GM12891 (cell line): ENCODE results near the gene RCBTB2.

Source experiments
- DNase-seq: peaks from one replicate; pipeline ENCODE4 v3.0.0; 2011; ENCODE audit warnings: low spot score; ENCODE audit not compliant: insufficient read length
- FAIRE-seq: peaks from 2 replicates; lab custom pipeline; 2011; peaks lifted over from hg19 to GRCh38; lab: Jason Lieb, UNC
- PAX5 ChIP-seq: IDR thresholded peaks from 2 replicates; pipeline ENCODE4 v1.6.1; 2011; ENCODE audit warnings: low read length, moderate library complexity, mild to moderate bottlenecking; ENCODE audit not compliant: insufficient read depth, severe bottlenecking
- POLR2A ChIP-seq: IDR thresholded peaks from 2 replicates; pipeline ENCODE4 v1.6.1; 2011; ENCODE audit warnings: low read depth, low read length, control low read depth
- POLR2AphosphoS5 ChIP-seq: IDR thresholded peaks from 2 replicates; pipeline ENCODE4 v1.6.1; 2011; ENCODE audit warnings: low read depth, low read length, control low read depth
- POU2F2 ChIP-seq: IDR thresholded peaks from 2 replicates; pipeline ENCODE4 v1.6.1; 2011; ENCODE audit warnings: low read depth, mild to moderate bottlenecking, control low read depth, low read length, moderate library complexity
- SPI1 ChIP-seq: IDR thresholded peaks from 2 replicates; pipeline ENCODE4 v1.6.1; 2011; ENCODE audit warnings: low read depth, low read length, control low read depth
- TAF1 ChIP-seq: IDR thresholded peaks from 2 replicates; pipeline ENCODE4 v1.6.1; 2011; ENCODE audit warnings: low read depth, low read length, control low read depth

Gene RCBTB2

GRCh38 chr13:48549658-48550057 is 16.8 kb upstream of the RCBTB2 start:
- DNase-seq (no peak), FAIRE-seq (no peak)
- TF ChIP-seq PAX5, result no peak
- TF ChIP-seq POLR2AphosphoS5, result no peak
- TF ChIP-seq POLR2A, result no peak
- no peak for TF ChIP-seq SPI1
- TF ChIP-seq POU2F2, result no peak
- no peak for TF ChIP-seq TAF1

- TF ChIP-seq POLR2AphosphoS5 (no peak), POLR2A (no peak), POU2F2 (no peak), TAF1 (no peak), PAX5 (no peak), SPI1 (no peak)
- FAIRE-seq (no peak), DNase-seq (no peak)
Measured at GRCh38 chr13:48547663-48548092, 14.8 kb upstream of the RCBTB2 start.

GRCh38 chr13:48545608-48546007 is 12.7 kb upstream of the RCBTB2 start:
- DNase-seq, result no peak
- FAIRE-seq, result no peak
- no peak for TF ChIP-seq POLR2AphosphoS5
- no peak for TF ChIP-seq POU2F2
- no peak for TF ChIP-seq PAX5
- no peak for TF ChIP-seq SPI1
- no peak for TF ChIP-seq POLR2A
- TF ChIP-seq TAF1, result no peak

- no peak for TF ChIP-seq PAX5
- no peak for TF ChIP-seq POLR2AphosphoS5
- no peak for TF ChIP-seq POLR2A
- TF ChIP-seq POU2F2, result no peak
- no peak for TF ChIP-seq SPI1
- no peak for TF ChIP-seq TAF1
- no peak for DNase-seq
- FAIRE-seq, result peak; percentile 82
Measured at GRCh38 chr13:48542581-48543341, 9.9 kb upstream of the RCBTB2 start.

GRCh38 chr13:48542138-48542537 is 9.3 kb upstream of the RCBTB2 start:
- peak; percentile 40 for FAIRE-seq

GRCh38 chr13:48539550-48539949 is 6.7 kb upstream of the RCBTB2 start:
- DNase-seq, result no peak
- TF ChIP-seq TAF1, result no peak
- TF ChIP-seq PAX5, result no peak
- TF ChIP-seq POU2F2, result no peak
- TF ChIP-seq POLR2A, result no peak
- no peak for TF ChIP-seq POLR2AphosphoS5
- no peak for TF ChIP-seq SPI1
- no peak for FAIRE-seq

More at GRCh38 chr13:48542138-48542537, 9.3 kb upstream of the RCBTB2 start:
- DNase-seq, result no peak
- TF ChIP-seq PAX5 (no peak), TAF1 (no peak), POU2F2 (no peak), SPI1 (no peak), POLR2A (no peak), POLR2AphosphoS5 (no peak)

- FAIRE-seq (no peak), DNase-seq (no peak)
- TF ChIP-seq POU2F2 (no peak), POLR2AphosphoS5 (no peak), PAX5 (no peak), SPI1 (no peak), POLR2A (no peak), TAF1 (no peak)
Measured at GRCh38 chr13:48536621-48537250, 3.9 kb upstream of the RCBTB2 start.

- FAIRE-seq (no peak), DNase-seq (no peak)
- TF ChIP-seq POLR2A (no peak), POLR2AphosphoS5 (no peak), PAX5 (no peak), POU2F2 (no peak), TAF1 (no peak), SPI1 (no peak)
Measured at GRCh38 chr13:48535766-48536165, 2.9 kb upstream of the RCBTB2 start.

- DNase-seq, result no peak
- no peak for FAIRE-seq
- TF ChIP-seq PAX5 (no peak), POLR2A (no peak), TAF1 (no peak), POLR2AphosphoS5 (no peak), SPI1 (no peak), POU2F2 (no peak)
Measured at GRCh38 chr13:48534911-48535501, 2.1 kb upstream of the RCBTB2 start.
